HG03060 (cell line): ENCODE data around the gene SPTBN1.

Experiments
- ATAC-seq: cut with Tn5 transposase; IDR thresholded peaks from one replicate; pipeline ENCODE4 v1.9.1; 2021; ENCODE audit warnings: low read depth, moderate number of reproducible peaks; ENCODE audit not compliant: unreplicated experiment

SPTBN1 gene

DNA sequence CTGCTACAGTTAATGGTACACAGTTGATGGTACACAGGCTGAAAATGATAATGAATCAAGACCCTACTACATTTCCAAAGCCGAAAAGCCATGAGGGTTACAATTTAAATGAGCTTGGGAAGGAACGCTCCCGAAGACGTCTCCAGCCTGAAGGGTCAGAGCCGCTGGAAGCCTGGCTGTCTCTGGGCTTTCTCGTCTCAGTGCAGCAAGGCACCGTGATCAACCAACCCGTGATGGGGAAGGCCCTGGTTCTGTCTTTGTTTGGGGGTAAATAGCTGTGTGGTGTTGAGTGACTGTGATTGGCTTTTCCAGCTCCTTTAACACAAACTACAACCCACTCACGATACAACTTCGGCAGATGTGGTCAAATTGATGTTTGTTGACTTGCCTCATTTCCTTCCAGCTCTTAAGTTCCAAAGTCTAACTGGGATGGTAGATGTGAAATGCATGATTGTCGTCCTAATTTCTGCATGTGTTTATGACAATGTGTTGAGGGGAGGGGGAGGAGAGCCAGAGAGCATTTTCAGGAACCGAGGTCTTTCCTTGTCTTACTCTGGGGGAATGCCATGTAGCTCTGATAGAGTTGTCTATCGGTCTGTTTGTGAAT lies 207.4 kb downstream of the SPTBN1 start:
- no peak for ATAC-seq

DNA sequence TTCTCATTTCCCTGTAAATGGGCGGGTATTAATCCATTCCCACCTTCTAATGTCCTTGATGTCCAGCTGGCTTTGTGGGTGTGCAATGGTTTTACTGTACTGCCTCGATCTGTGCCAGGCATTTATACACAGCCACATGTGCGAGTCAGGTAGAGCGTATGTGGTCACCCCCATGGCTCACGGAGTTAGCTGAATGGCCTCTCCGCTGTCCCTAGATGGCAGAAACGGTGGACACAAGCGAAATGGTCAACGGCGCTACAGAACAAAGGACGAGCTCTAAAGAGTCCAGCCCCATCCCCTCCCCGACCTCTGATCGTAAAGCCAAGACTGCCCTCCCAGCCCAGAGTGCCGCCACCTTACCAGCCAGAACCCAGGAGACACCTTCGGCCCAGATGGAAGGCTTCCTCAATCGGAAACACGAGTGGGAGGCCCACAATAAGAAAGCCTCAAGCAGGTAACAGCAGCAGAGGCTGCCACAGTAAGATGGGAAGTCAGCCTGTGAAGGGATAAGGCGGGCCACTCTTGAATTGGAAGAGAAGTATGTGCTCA lies 208.2 kb downstream of the SPTBN1 start:
- ATAC-seq = no peak

DNA sequence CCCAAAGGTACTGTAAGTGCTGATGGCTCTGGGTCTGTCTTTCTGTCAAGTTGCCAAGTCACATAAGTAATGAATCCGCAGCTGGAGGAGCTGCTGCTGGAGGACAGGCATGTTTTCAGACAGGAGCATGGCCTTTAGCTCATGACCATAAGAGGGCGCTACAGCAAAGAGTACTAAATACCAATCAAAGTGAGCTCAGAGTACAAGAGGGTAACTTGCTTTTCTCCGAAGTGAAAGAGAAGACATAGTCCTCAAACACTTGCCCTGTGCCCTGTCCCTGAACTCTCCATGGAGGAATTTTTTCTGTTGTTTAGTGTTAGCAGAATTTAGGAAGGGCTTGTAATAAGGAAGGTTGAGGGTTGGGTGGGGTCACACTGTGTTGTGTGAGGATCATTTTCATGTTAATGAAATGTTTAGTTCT lies 209.3 kb downstream of the SPTBN1 start:
- no peak for ATAC-seq

DNA sequence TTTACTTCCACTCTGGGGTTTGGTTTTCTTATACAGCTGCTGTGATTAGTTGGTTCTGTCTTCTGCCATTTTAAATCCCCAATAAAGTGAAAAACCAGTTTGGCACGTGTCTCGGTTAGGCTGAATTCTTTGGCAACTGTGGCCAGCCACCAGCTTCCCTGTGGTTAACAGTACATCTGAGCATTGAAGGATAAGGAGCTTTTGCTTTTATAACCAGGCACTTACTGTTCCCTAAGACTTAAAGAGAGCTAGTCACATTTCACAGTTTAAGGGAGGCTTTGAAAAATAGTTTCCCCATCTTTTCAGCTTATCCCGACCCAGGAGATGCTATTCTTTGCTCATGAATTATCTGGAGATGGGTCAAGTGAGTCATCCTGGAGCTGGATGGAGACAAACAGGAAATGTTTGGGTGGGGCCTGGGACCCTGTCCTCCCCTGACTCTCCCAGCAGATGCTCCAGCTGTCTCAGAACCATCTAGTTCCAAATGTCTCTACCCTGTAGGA lies 210.1 kb downstream of the SPTBN1 start:
- no peak for ATAC-seq

DNA sequence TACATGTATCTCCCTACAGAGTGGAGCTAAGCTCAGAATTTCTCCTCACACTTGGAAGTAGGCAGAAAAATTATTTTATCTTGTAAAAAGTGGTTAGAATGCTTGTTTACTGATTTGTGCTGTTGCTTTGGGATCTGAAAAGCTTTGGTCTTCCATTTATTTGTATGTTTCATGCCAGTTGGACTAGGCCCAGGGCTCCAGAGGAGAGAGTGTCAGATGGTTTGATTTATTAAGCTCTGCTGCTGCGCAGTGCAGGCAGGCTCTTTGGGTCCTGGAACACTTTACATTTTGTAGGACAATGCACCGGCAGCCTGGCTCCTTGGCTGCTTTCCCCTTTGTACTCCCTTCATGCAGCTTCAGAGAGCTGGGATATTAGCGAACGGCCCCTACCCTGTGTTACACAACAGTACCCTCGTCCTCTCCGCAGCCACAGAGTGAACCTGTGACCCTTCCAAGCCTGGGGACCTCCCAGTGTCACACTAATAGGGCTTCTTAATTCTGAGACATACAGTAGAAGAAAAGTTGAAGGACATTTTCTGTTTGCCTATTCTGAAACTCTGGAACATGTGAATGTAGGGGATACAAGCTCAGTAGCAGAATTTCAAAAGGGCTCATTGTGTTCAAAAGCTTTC lies 210.6 kb downstream of the SPTBN1 start:
- ATAC-seq = no peak

DNA sequence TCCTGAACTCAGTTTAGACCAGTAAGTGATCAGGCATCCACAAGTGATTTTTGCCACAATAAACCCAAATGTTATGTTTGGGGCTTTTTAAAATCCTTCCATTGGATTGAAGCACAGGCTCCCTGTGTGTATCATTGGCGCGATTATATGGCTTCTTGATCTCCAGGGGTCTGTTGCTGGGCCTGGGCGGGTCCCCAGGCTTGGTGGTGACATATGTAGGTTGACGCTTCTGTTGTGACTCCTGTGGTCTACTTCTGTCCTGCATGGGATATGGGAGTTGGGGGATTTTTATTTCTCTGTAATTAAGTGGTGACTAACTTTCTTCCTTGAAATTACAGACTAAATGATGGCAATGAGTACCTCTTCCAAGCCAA lies 211.1 kb downstream of the SPTBN1 start:
- ATAC-seq = no peak

DNA sequence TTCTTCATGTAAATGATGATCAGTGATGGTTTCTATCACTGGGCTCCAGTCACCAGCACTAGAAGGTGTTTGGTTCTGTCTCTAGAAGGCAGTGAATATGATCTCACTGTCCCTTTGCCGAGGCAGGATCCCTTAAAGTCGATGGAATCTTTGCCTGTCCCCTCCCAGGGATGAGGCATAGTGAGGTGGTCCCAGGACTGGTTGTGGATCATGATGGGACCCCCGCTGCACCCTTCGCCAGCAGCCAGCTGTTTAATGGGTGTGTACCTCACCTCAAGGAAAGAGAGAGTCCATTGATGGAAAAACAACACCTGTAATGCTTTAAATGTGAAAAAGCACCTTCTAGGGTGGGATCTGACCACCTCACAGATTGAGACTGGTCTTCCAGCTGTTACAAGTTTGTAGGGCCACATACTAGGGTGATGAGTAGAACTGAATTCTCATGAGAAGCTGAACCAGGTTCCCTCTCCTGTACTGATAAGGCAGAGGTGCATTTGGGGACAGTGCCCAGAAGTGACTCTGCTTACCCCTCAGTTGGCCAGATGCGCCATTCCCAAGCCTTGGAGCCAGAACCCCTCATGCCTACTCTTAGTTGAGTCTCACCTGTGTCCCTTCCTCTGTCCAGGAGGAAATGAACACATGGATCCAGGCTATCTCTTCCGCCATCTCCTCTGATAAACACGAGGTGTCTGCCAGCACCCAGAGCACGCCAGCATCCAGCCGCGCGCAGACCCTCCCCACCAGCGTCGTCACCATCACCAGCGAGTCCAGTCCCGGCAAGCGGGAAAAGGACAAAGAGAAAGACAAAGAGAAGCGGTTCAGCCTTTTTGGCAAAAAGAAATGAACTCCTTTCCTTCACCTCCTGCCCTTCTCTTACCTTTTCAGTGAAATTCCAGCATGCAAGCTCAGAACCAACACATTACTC lies 211.9 kb downstream of the SPTBN1 start:
- ATAC-seq = no peak

DNA sequence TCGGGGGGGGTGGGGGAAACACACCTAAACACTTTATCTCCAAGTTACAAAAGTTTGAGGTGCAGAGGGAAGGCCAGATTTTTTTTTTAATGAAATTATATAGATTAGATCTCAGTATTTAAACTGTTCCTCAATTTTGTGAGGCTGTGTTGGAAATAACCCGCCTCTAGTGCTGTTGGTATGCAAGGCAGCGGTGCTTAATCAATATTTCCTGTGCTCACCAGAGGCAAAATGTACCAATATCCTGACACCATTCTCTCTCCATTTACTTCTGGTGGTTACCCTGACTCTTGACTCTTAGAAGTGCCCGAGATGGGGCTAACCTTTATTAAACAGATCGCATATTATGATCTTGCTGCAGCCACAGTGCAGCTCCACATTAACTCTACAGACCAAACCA lies 212.6 kb downstream of the SPTBN1 start:
- no peak for ATAC-seq

DNA sequence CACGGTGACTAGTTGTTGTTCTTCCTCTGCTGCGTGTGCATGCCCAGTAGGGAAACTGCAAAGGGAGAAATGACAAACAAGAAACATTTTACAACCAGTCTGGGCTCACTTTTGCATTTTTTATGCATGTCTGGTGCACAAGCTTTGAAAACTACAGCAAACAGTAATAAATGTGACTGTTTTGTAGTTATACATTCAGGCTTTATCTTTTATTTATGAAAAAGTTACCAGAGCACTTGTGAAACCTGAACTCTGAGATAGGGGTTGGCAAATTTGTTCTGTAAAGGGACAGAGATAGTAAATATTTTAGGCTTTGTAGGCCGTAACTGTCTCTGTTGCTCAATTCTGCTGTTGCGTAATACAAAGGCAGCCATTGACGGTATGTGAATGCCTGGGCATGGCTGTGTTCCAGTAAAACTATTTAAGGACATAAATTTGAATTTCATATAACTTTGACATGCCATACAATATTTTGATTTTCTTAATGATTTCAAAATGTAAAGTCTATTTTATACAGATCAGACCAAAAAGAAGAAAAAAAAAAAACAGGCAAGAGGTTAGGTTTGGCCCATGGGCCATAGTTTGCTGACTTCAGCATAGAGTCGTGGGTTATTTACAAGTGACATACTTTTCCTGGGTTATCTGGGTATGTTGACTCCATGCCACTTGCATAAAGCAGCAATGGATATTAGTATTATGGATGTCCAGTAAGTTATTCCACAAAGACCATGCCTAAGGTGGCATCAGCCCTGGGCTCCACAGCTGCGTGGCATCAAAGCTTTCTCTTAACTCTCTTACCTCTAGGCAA lies 213.8 kb downstream of the SPTBN1 start:
- ATAC-seq = no peak

DNA sequence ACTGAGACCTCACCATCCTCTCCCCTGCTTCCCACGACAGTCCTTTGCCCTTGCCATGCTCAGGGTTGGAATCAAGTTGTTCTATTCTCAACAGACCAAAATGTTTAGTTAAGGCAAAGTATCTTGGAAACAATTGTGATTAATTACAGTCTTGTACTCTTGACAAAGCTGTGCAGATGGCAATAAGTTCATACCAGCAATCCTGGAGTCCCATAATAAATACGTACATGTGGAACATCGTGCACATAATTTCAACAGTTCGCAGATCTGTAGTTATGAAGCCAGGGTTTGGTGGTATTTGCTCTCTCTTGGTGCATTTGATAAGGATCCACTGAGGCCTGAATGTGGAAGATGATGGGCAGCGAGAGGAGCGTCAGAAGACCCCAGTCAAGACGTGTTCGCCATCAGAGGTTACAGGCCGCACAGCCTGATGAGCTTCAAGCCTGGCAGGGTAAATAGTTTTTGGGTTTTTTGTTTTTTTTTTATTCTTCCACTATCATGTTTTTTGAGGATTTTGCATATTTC lies 214.4 kb downstream of the SPTBN1 start:
- ATAC-seq = no peak

DNA sequence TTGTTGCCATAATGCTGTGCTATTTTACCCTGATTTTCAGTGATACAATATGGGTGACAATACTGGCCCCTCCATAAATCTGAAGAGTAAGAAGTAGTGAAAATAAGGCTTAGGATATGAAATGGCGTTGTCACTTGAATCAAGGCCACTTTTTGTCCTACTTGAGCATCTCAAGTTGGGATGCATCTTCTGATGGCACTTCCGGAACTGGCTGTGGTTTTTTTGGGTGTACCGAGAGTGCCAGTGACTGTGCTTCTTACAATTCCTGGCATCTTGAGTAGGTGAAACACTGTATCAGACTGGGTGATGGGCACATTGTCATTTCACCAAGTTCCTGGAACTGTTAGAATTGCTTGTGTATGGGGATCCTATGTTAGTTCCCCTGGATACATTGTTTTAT lies 214.9 kb downstream of the SPTBN1 start:
- no peak for ATAC-seq

DNA sequence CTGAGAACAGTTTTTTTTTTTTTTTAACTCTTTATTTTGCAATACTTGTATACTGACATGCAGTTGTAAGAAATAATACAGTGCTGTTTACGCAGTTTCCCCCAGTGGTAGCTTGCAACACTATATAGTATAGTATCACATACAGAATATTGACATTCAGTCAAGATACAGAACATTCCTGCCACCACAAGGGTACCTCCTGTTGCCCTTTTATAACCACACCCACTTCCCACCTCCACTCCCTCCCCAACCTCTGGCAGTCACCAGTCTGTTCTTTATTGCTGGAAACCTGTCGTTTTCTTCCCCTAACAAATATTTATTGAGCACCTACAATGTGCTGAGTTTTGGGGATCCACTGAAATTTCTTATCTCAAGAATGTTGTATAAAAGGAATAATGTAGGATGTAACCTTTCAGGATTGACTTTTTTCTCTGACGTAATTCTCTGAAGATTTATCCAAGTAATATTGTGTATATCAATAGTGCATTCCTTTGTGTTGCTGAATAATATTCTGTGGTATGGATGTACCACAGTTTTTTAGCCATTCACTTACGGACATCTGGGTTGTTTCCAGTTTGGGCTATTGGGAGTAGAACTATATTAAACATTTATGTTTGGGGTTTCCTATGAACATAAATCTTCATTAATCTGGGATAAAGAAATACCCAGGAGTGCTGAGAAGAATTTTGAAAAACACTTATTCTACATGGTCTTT lies 215.9 kb downstream of the SPTBN1 start:
- no peak for ATAC-seq

DNA sequence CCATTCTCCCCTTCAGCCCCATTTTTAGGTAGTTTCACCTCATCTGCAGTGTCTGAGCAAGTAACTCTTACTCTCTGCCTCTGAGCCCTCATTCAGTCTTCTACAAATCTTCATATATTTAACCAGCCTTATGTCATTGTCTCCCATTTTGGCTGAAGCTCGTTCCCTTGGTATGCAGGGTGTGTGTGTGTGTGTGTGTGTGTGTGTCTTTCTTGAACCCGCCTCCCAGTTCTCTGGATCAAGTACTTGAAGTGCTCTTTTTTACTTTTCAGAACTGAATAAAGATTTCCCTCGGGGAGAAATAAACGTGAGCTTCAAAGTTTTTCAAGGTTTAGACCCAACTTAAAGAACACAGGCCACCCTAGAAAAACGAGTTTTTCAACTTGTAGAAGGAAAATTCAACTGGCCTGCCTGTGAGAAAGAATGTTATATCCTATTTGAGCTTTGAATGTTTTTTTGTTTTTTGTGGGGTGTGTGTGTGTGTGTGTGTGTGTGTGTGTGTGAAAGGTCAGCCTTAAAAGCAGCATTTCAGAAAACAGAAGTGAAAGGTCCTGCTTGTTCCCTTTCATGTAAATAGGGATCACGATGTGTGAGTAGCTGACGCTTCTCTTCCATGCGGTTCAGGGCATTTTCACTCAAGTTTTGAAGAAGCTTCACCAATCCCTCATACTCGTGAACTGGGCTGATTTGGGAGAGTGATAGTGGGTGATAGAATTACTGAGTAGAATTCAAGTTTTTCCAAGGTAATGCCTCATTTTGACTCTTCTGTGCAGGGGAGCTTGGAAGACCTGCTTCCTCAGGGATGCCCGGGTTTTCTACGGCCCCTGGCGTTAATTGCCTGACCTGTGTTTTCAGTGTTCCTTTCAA lies 216.7 kb downstream of the SPTBN1 start:
- ATAC-seq = no peak

DNA sequence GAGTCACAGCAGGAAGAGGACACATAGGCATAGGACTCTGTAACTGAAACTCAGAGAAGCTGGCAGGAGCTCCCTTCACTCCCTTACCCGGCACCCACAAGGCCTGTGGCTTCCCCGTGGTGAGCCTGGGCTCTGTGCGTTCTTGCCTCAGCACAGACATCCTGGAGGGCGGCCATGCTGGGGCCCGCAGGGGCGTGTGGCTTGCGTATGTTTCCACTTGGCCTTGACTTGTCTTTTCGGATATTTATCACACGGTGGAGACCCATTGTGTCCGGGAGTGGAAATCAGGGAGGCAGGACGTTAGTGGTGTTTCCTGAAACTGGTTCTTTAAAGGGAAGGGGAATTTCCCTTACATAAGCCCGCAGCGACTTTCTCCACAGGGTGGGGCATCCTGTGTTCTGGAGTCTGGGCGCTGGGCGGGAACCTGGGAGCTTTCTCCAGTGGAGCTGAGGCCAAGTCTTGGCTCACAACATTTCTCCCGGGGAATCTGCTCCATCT lies 217.4 kb downstream of the SPTBN1 start:
- ATAC-seq = no peak

DNA sequence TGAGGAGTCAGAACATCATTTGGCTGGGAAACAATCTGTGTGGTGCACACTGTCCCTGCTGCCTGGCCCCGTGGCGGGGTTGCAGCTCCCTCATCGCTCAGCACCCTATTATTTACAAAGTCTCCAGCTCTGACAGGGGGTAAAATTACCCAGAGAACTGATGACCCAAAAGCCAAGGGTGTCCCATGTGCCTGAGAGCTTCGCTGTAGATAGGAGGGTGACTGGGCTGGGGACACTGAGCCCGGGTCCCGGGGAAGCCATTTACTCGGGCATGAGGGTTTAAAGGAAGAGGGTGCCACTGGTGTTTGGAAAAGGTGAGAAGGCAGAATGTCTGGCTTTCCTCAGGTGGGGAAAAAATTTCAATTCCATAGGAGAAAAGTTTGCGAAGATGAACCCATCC lies 219.2 kb downstream of the SPTBN1 start:
- ATAC-seq = no peak

DNA sequence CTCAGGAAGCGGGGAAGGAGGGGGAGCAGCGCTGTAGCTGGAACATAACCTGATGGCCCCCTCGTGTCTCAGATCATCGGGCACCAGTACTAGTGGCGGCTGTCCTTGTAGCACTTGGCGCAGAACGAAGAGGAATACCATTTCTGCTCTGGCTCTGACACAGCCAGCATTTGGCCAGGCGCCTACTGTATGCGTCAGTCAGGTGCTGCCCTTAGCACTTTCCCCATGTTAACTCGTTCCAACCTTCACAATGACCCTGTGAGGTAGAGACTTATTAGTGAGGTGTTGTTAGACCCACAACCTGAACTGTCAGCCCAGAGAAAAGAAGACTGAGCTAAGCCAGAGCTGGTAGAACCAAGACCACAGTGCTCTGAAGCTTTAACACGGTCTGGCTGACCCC lies 219.6 kb downstream of the SPTBN1 start:
- no peak for ATAC-seq

DNA sequence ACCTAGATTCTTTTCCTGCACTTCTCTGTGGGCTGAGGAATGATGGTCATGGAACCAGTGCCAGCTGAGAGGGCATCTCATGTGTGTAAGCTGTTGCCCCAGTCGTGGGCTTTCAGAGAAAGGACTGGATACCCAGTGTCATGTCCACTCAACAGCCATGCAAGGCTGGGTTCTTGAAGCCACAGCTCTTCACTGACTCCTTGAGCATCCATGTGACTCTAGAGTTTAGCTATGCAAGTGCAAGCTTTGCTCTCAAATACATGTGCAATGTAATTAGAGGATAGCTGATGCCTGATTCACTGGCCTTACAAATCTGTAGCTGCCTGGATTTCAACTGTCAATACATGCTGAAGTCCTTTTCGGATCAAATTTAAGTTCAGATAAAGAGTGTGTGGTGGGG lies 220.5 kb downstream of the SPTBN1 start:
- ATAC-seq = no peak

DNA sequence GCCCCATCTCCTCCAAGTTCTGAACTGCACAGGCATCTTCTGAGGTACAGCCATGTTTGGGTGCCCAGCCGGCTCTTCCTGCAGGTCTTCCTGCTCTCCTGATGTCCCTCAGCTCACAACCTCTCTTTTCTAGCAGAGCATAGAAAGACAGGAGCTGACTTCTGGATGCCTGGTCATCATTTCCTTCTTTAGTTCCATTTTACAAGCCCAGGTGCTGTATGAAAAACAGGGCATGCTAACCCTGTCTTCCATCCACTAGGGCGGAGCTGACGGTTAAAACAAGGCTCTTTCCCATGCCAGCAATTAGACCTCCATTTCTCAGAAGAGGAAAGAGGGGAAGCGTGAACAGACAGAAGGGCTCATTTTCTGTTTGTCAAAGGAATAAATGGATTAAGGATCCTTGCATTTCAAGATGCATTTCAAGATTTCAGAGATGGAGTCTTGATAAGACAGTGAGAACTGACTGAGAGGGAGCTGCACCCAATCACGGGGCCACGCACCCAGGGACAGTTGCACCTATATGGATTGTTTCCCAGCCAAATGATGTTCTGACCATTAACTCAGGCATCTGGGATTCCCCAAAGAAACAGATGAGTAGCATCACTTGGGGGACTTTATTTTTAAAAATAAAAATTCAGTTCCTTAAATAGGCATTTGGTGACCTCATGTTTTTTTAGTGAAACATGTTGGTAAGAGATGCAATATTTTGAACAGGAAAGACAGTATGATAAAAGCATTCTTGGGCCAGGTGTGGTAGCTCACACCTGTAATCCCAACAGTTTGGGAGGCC lies 221.5 kb downstream of the SPTBN1 start:
- no peak for ATAC-seq
